ENCODE results near the gene DBP.
A peak's percentile ranks its signal among the peaks of the same experiment; 100 is the strongest.

Gene DBP

DNA sequence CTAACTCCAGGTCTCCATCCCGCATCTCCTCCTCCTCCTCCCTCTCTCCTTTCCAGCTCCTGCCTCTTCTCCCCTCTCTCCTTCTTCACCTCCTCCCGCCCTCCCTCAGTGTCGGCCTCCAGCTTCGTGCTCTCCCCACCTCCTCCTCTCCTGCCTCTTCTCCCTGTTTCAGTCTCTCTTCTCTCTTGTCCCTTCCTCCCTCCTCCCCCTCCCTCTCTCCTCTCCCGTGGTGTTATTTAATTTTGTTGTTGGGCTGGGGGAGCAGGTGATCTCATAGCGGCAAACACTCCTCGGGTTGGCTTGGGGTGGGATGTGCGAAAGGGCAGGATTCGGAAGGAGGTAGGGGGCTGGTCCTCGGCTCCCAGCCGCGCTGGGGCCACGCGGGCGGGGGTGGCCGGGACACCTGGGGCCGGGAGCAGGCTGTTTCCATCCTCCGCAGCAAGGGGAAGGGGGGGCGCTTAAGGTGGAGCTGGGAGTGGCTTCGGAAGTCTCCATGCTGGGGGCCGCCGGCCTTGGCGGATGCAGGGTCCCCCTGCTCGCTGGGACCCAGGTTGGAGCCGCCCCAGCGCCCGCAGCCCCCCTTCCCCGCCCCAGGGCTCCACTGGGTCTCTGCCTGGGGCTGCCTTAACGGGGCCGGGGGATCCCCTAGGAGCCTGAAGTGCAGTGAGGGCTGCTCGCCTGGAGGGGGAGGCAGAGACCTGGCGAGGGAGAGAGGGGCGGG, 9.0 kb upstream of the DBP start, which contains the start of gene CA11 (continued):
- TF ChIP-seq ZNF292 (tag by site-specific recombination; IDR thresholded peaks at IDR 0.05; ENCODE audit: borderline replicate concordance, low read depth): no peak
- peak; percentile 98 for TF ChIP-seq GLIS1 (tag by site-specific recombination; IDR thresholded peaks at IDR 0.05)
- no peak for TF ChIP-seq ZNF544 (tag by site-specific recombination; IDR thresholded peaks at IDR 0.05)
- TF ChIP-seq RBAK (tag by site-specific recombination; IDR thresholded peaks at IDR 0.05): no peak
- TF ChIP-seq ZBTB20 (tag by site-specific recombination; IDR thresholded peaks at IDR 0.05): peak; percentile 90; the same call in 1 of the 2 replicates
- no peak for TF ChIP-seq ZNF350 (tag by site-specific recombination; IDR thresholded peaks at IDR 0.05)
- TF ChIP-seq ZNF19 (tag by site-specific recombination; IDR thresholded peaks at IDR 0.05; ENCODE audit: low read depth): no peak
- peak; percentile 70 for TF ChIP-seq KLF9 (tag by site-specific recombination; IDR thresholded peaks at IDR 0.05; ENCODE audit: low read depth)
- TF ChIP-seq MEIS1 (CRISPR knock-in tag; IDR thresholded peaks at IDR 0.05; ENCODE audit: borderline replicate concordance): no peak
- no peak for TF ChIP-seq ZNF248 (tag by site-specific recombination; IDR thresholded peaks at IDR 0.05)
- peak; percentile 88; the same call in 1 of the 2 replicates for TF ChIP-seq ZNF561 (tag by site-specific recombination; IDR thresholded peaks at IDR 0.05; ENCODE audit: borderline replicate concordance)
- TF ChIP-seq, protein P1, sequence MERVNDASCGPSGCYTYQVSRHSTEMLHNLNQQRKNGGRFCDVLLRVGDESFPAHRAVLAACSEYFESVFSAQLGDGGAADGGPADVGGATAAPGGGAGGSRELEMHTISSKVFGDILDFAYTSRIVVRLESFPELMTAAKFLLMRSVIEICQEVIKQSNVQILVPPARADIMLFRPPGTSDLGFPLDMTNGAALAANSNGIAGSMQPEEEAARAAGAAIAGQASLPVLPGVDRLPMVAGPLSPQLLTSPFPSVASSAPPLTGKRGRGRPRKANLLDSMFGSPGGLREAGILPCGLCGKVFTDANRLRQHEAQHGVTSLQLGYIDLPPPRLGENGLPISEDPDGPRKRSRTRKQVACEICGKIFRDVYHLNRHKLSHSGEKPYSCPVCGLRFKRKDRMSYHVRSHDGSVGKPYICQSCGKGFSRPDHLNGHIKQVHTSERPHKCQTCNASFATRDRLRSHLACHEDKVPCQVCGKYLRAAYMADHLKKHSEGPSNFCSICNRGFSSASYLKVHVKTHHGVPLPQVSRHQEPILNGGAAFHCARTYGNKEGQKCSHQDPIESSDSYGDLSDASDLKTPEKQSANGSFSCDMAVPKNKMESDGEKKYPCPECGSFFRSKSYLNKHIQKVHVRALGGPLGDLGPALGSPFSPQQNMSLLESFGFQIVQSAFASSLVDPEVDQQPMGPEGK (tag by site-specific recombination; IDR thresholded peaks at IDR 0.05): peak; percentile 98
- TF ChIP-seq ZNF501 (tag by site-specific recombination; IDR thresholded peaks at IDR 0.05): peak; percentile 72; the same call in 1 of the 2 replicates
- TF ChIP-seq ZNF335 (tag by site-specific recombination; conservative IDR thresholded peaks at IDR 0.05): peak; percentile 87
- TF ChIP-seq ZNF747 (tag by site-specific recombination; IDR thresholded peaks at IDR 0.05): no peak
- TF ChIP-seq ZNF18 (tag by site-specific recombination; IDR thresholded peaks at IDR 0.05): no peak
- TF ChIP-seq ZNF174 (tag by site-specific recombination; IDR thresholded peaks at IDR 0.05): no peak
- no peak for TF ChIP-seq ZNF324 (tag by site-specific recombination; IDR thresholded peaks at IDR 0.05)
- peak; percentile 86 for TF ChIP-seq KLF16 (tag by site-specific recombination; IDR thresholded peaks at IDR 0.05)
- TF ChIP-seq ZNF202 (tag by site-specific recombination; IDR thresholded peaks at IDR 0.05; ENCODE audit: borderline replicate concordance): no peak
- TF ChIP-seq ZBTB1 (tag by site-specific recombination; IDR thresholded peaks at IDR 0.05): no peak
- no peak for TF ChIP-seq ZNF280D (tag by site-specific recombination; IDR thresholded peaks at IDR 0.05)
- TF ChIP-seq ZEB2 (tag by site-specific recombination; IDR thresholded peaks at IDR 0.05): no peak
- TF ChIP-seq KLF7 (tag by site-specific recombination; IDR thresholded peaks at IDR 0.05; ENCODE audit: borderline replicate concordance): peak; percentile 34; the same call in 1 of the 2 replicates
- TF ChIP-seq ZNF48 (tag by site-specific recombination; IDR thresholded peaks at IDR 0.05): no peak
- TF ChIP-seq ZNF133 (tag by site-specific recombination; IDR thresholded peaks at IDR 0.05): no peak
- no peak for TF ChIP-seq ZNF768 (tag by site-specific recombination; IDR thresholded peaks at IDR 0.05)
- peak; percentile 92 for TF ChIP-seq GLIS2 (tag by site-specific recombination; IDR thresholded peaks at IDR 0.05)
- TF ChIP-seq PBX3 (CRISPR knock-in tag; IDR thresholded peaks at IDR 0.05): no peak
- TF ChIP-seq ZNF548 (tag by site-specific recombination; IDR thresholded peaks at IDR 0.05): no peak
- peak; percentile 80 for TF ChIP-seq ZXDB (tag by site-specific recombination; IDR thresholded peaks at IDR 0.05)
- TF ChIP-seq EGR2 (tag by site-specific recombination; IDR thresholded peaks at IDR 0.05; ENCODE audit: low read depth): peak; percentile 99
- TF ChIP-seq, protein P2, sequence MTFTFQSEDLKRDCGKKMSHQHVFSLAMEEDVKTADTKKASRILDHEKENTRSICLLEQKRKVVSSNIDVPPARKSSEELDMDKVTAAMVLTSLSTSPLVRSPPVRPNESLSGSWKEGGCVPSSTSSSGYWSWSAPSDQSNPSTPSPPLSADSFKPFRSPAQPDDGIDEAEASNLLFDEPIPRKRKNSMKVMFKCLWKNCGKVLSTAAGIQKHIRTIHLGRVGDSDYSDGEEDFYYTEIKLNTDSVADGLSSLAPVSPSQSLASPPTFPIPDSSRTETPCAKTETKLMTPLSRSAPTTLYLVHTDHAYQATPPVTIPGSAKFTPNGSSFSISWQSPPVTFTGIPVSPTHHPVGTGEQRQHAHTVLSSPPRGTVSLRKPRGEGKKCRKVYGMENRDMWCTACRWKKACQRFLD (tag by site-specific recombination; IDR thresholded peaks at IDR 0.05): no peak
